Parathyroid adenoma (tissue), 2 donors: ENCODE measurements around the gene PLA2G7.

Experiments
- H2AFZ ChIP-seq: fragments of 300-600 bp; sonication (generic); one replicate; pipeline ENCODE4 v1.7.0; 2017; ENCODE audit warnings: antibody characterized with exemption, mild to moderate bottlenecking
- H3K27ac ChIP-seq: fragments of 300-600 bp; sonication (generic); one replicate; pipeline ENCODE4 v1.7.0; 2017
- H3K27me3 ChIP-seq: fragments of 300-600 bp; sonication (generic); one replicate; pipeline ENCODE4 v1.7.0; 2017; ENCODE audit warnings: low read length; ENCODE audit not compliant: control insufficient read depth, insufficient read depth
- H3K36me3 ChIP-seq: fragments of 300-600 bp; sonication (generic); one replicate; pipeline ENCODE4 v1.7.0; 2017; ENCODE audit warnings: low read length; ENCODE audit not compliant: control insufficient read depth, insufficient read depth
- H3K4me1 ChIP-seq: fragments of 300-600 bp; sonication (generic); one replicate; pipeline ENCODE4 v1.7.0; 2017; ENCODE audit warnings: control low read depth
- H3K4me2 ChIP-seq: fragments of 300-600 bp; sonication (generic); one replicate; pipeline ENCODE4 v1.7.0; 2017; ENCODE audit warnings: low read length
- H3K4me3 ChIP-seq: fragments of 300-600 bp; sonication (generic); one replicate; pipeline ENCODE4 v1.7.0; 2017; ENCODE audit warnings: low read depth, low read length
- H3K79me2 ChIP-seq: fragments of 300-600 bp; sonication (generic); one replicate; pipeline ENCODE4 v1.7.0; 2017; ENCODE audit warnings: control low read depth
- H3K9ac ChIP-seq: fragments of 300-600 bp; sonication (generic); one replicate; pipeline ENCODE4 v1.7.0; 2017; ENCODE audit warnings: mild to moderate bottlenecking
- H3K9me3 ChIP-seq: fragments of 300-600 bp; sonication (generic); one replicate; pipeline ENCODE4 v1.7.0; 2017; ENCODE audit warnings: low read length; ENCODE audit not compliant: control insufficient read depth
- CTCF ChIP-seq: fragments of 300-600 bp; sonication (generic); IDR thresholded peaks from one replicate; pipeline ENCODE4 v1.7.0; 2017; ENCODE audit warnings: antibody characterized with exemption, mild to moderate bottlenecking
- donor health status: primary hyperparathyroidism.

Gene PLA2G7

GRCh38 chr6:46667377-46667776 is 67.8 kb downstream of the PLA2G7 start:
- no peak overlapping the region for H3K27ac ChIP-seq
- no peak overlapping the region for H3K9ac ChIP-seq
- no peaks in the 10 kb centered on the region for H3K4me1 ChIP-seq
- H3K4me3 ChIP-seq: no peak overlapping the region
- no peaks in the 10 kb centered on the region for H3K79me2 ChIP-seq
- no peak overlapping the region for H3K4me2 ChIP-seq
- H3K27me3 ChIP-seq: no peaks in the 10 kb centered on the region
- H3K36me3 ChIP-seq: no peaks in the 10 kb centered on the region
- H2AFZ ChIP-seq: no peak overlapping the region
- H3K9me3 ChIP-seq: no peaks in the 10 kb centered on the region
- TF ChIP-seq CTCF: no peak

GRCh38 chr6:46661483-46661882 is 73.7 kb downstream of the PLA2G7 start:
- TF ChIP-seq CTCF: no peak
- no peaks in the 10 kb centered on the region for H3K4me1 ChIP-seq
- no peak overlapping the region for H3K4me3 ChIP-seq
- H3K9me3 ChIP-seq: no peaks in the 10 kb centered on the region
- H3K27me3 ChIP-seq: no peaks in the 10 kb centered on the region
- no peak overlapping the region for H3K9ac ChIP-seq
- H3K27ac ChIP-seq: no peak overlapping the region
- no peak overlapping the region for H3K4me2 ChIP-seq
- H2AFZ ChIP-seq: no peak overlapping the region
- no peaks in the 10 kb centered on the region for H3K79me2 ChIP-seq
- H3K36me3 ChIP-seq: no peaks in the 10 kb centered on the region

GRCh38 chr6:46657642-46658041 is 77.5 kb downstream of the PLA2G7 start:
- H3K9ac ChIP-seq: no peak overlapping the region
- no peaks in the 10 kb centered on the region for H3K9me3 ChIP-seq
- no peaks in the 10 kb centered on the region for H3K36me3 ChIP-seq
- no peaks in the 10 kb centered on the region for H3K27me3 ChIP-seq
- H3K4me3 ChIP-seq: no peak overlapping the region
- peaks cover 9% of the 10 kb centered on the region for H3K4me1 ChIP-seq
- no peak overlapping the region for H3K27ac ChIP-seq
- H3K4me2 ChIP-seq: no peak overlapping the region
- no peak for TF ChIP-seq CTCF
- no peaks in the 10 kb centered on the region for H3K79me2 ChIP-seq
- H2AFZ ChIP-seq: no peak overlapping the region

- Histone ChIP-seq H3K79me2 (no peaks in the 10 kb centered on the region), H3K27me3 (no peaks in the 10 kb centered on the region), H3K36me3 (no peaks in the 10 kb centered on the region), H3K9ac (no peak overlapping the region), H3K27ac (no peak overlapping the region), H3K9me3 (no peaks in the 10 kb centered on the region), H2AFZ (no peak overlapping the region), H3K4me3 (no peak overlapping the region), H3K4me2 (no peak overlapping the region), H3K4me1 (peaks cover 9% of the 10 kb centered on the region)
- TF ChIP-seq CTCF: no peak
Measured at GRCh38 chr6:46655803-46656202, 79.4 kb downstream of the PLA2G7 start.
